HCT116 (cell line): ENCODE results near the gene LMOD1. TPM values are rescaled to one million over a fixed set of nuclear protein-coding genes. Genes with fewer than 3 reads are reported as not detected.

Experiments
- ATAC-seq: fragments of 200-7000 bp; cut with Tn5 transposase; 2 replicates; pipeline ENCODE4 v1.9.1; 2020; ENCODE audit warnings: mild to moderate bottlenecking, moderate library complexity
- BruUV-seq: library from RNA; stranded (reverse); fragments of 400-500 nt; replicated peaks from 2 replicates; lab custom pipeline; 2021; lab: Mats Ljungman, UMichigan
- CTCF ChIA-PET: fragments of 300-600 bp; sonication (Branson Sonifier 250); formaldehyde crosslinking; loops from one replicate; lab custom pipeline; 2021; ENCODE audit warnings: antibody characterized with exemption; lab: Charles Lee
- POLR2A ChIA-PET: fragments of 300-600, 350-600 bp; sonication (Branson Sonifier 250); formaldehyde crosslinking; loops from one replicate; lab custom pipeline; 2021; ENCODE audit warnings: antibody characterized with exemption; lab: Charles Lee
- RAD21 ChIA-PET, 2 experiments: fragments of 300-600 bp; sonication (Branson Sonifier 250); formaldehyde crosslinking; loops; one replicate each; lab custom pipeline; 2023; ENCODE audit warnings: low total read pairs in 2 of 2; ENCODE audit not compliant: uncharacterized antibody in 2 of 2, unreplicated experiment in 2 of 2, low non-redundant PET in 1 of 2; lab: Charles Lee
- DNase-seq: peaks from one replicate; pipeline ENCODE4 v3.0.0-alpha.2; 2010; ENCODE audit warnings: low read depth, low spot score
- H2AFZ ChIP-seq: fragments of 200-600 bp; shearing (Covaris generic), sonication (generic); 2 replicates; pipeline ENCODE4 v1.6.1; 2017; ENCODE audit warnings: low read depth, mixed run types, mixed read lengths, antibody characterized with exemption, low read length; ENCODE audit not compliant: poor library complexity, severe bottlenecking
- H3K27ac ChIP-seq: 2 replicates; pipeline ENCODE4 v1.5.1; 2012; ENCODE audit warnings: low read depth, low read length
- H3K27me3 ChIP-seq: fragments of 200-600 bp; sonication (generic); 2 replicates; pipeline ENCODE4 v1.6.1; 2016; ENCODE audit warnings: mixed run types, low read length, mixed read lengths; ENCODE audit not compliant: insufficient read depth
- H3K36me3 ChIP-seq, 2 experiments: fragments of 200-500 bp in 1 of 2; fragments of 200-600 bp in 1 of 2; sonication (Bioruptor generic) in 1 of 2; sonication (generic) in 1 of 2; 2 replicates each; pipeline versions ENCODE4 v1.5.1 to v1.6.1; 2014 to 2016; ENCODE audit warnings: low read length in 2 of 2, inconsistent platforms in 1 of 2, mixed read lengths in 1 of 2, mixed run types in 1 of 2; ENCODE audit not compliant: insufficient read depth in 2 of 2, control insufficient read depth in 1 of 2
- H3K4me1 ChIP-seq, 2 experiments: fragments of 200-600 bp in 1 of 2; sonication (generic) in 1 of 2; 2 replicates each; pipeline versions ENCODE4 v1.5.1 to v1.6.1; 2012 to 2017; ENCODE audit warnings: low read length in 2 of 2, inconsistent platforms in 1 of 2, mild to moderate bottlenecking in 1 of 2, mixed read lengths in 1 of 2, mixed run types in 1 of 2, moderate library complexity in 1 of 2; ENCODE audit not compliant: insufficient read depth in 2 of 2, control insufficient read depth in 1 of 2
- H3K4me2 ChIP-seq: fragments of 200-600 bp; sonication (generic); 2 replicates; pipeline ENCODE4 v1.6.1; 2017; ENCODE audit warnings: mixed run types, low read length, mixed read lengths
- H3K4me3 ChIP-seq, 2 experiments: fragments of 200-600 bp in 1 of 2; sonication (generic) in 1 of 2; replicated peaks in 1 of 2; 2 replicates each; pipeline ENCODE4 v1.5.1; 2011 to 2016; ENCODE audit warnings: low read length in 2 of 2, control low read depth in 1 of 2, low read depth in 1 of 2, mild to moderate bottlenecking in 1 of 2, mixed read lengths in 1 of 2, mixed run types in 1 of 2
- H3K79me2 ChIP-seq: fragments of 200-600 bp; sonication (generic); 2 replicates; pipeline ENCODE4 v1.6.1; 2017; ENCODE audit warnings: mild to moderate bottlenecking, mixed run types, low read length, moderate library complexity, mixed read lengths; ENCODE audit not compliant: insufficient read depth
- H3K9ac ChIP-seq: fragments of 200-600 bp; sonication (generic); 2 replicates; pipeline ENCODE4 v1.6.1; 2016; ENCODE audit warnings: low read length, mixed read lengths
- H3K9me2 ChIP-seq: fragments of 200-600 bp; sonication (generic), shearing (Covaris generic); 2 replicates; pipeline ENCODE4 v1.6.1; 2017; ENCODE audit warnings: mixed run types, mild to moderate bottlenecking, moderate library complexity; ENCODE audit not compliant: insufficient read depth
- H3K9me3 ChIP-seq, 2 experiments: fragments of 200-500 bp in 1 of 2; fragments of 200-600 bp in 1 of 2; sonication (Bioruptor generic) in 1 of 2; sonication (generic) in 1 of 2; 2 replicates each; pipeline ENCODE4 v1.6.1; 2014 to 2017; ENCODE audit warnings: low read length in 2 of 2, mixed read lengths in 2 of 2, inconsistent platforms in 1 of 2, low read depth in 1 of 2, mild to moderate bottlenecking in 1 of 2, mixed run types in 1 of 2, moderate library complexity in 1 of 2; ENCODE audit not compliant: control insufficient read depth in 1 of 2, insufficient read depth in 1 of 2
- H4K20me1 ChIP-seq: fragments of 200-600 bp; sonication (generic), shearing (Covaris generic); 2 replicates; pipeline ENCODE4 v1.6.1; 2017; ENCODE audit warnings: mixed run types, mild to moderate bottlenecking, moderate library complexity; ENCODE audit not compliant: insufficient read depth
- ATF3 ChIP-seq: IDR thresholded peaks from 2 replicates; pipeline ENCODE4 v1.6.1; 2012
- CEBPB ChIP-seq: IDR thresholded peaks from 2 replicates; pipeline ENCODE4 v1.6.1; 2012; ENCODE audit warnings: low read depth
- CTCF ChIP-seq, 3 experiments: fragments of 200-600 bp in 1 of 3; sonication (generic) in 1 of 3; IDR thresholded peaks in 2 of 3; conservative IDR thresholded peaks in 1 of 3; 2 replicates each; pipeline ENCODE4 v1.5.1; 2012 to 2017; ENCODE audit warnings: low read depth in 2 of 3, low read length in 2 of 3, antibody characterized with exemption in 1 of 3, borderline replicate concordance in 1 of 3, control low read depth in 1 of 3, mild to moderate bottlenecking in 1 of 3, mixed read lengths in 1 of 3, mixed run types in 1 of 3, moderate library complexity in 1 of 3; ENCODE audit not compliant: insufficient read depth in 1 of 3
- EGR1 ChIP-seq: IDR thresholded peaks from 2 replicates; pipeline ENCODE4 v1.6.1; 2012; ENCODE audit warnings: low read depth
- ELF1 ChIP-seq: IDR thresholded peaks from 2 replicates; pipeline ENCODE4 v1.6.1; 2012; ENCODE audit warnings: low read depth, borderline replicate concordance
- EZH2 ChIP-seq: fragments of 200-600 bp; sonication (generic); IDR thresholded peaks from 2 replicates; pipeline ENCODE4 v1.6.1; 2017; ENCODE audit warnings: antibody characterized with exemption, mixed run types
- FOSL1 ChIP-seq: IDR thresholded peaks from 2 replicates; pipeline ENCODE4 v1.6.1; 2012; ENCODE audit warnings: low read depth
- MAX ChIP-seq: IDR thresholded peaks from 2 replicates; pipeline ENCODE4 v1.6.1; 2012
- POLR2A ChIP-seq: IDR thresholded peaks from 2 replicates; pipeline ENCODE4 v1.7.0; 2011; ENCODE audit warnings: borderline replicate concordance; ENCODE audit not compliant: insufficient read depth, insufficient read length; ENCODE audit errors: extremely low read depth
- POLR2AphosphoS5 ChIP-seq: IDR thresholded peaks from 2 replicates; pipeline ENCODE4 v1.6.1; 2011; ENCODE audit warnings: mild to moderate bottlenecking, low read depth, low read length, moderate library complexity
- RAD21 ChIP-seq: IDR thresholded peaks from 2 replicates; pipeline ENCODE4 v1.6.1; 2012; ENCODE audit warnings: low read depth, mild to moderate bottlenecking
- REST ChIP-seq: IDR thresholded peaks from 2 replicates; pipeline ENCODE4 v1.6.1; 2012; ENCODE audit warnings: low read depth
- SIN3A ChIP-seq: IDR thresholded peaks from 2 replicates; pipeline ENCODE4 v1.6.1; 2012; ENCODE audit warnings: low read depth
- SP1 ChIP-seq: IDR thresholded peaks from 2 replicates; pipeline ENCODE4 v1.6.1; 2012; ENCODE audit warnings: low read depth
- TCF7L2 ChIP-seq: IDR thresholded peaks from 2 replicates; pipeline ENCODE4 v1.7.0; 2011; ENCODE audit warnings: borderline replicate concordance, inconsistent platforms; ENCODE audit not compliant: insufficient read depth, insufficient read length; ENCODE audit errors: extremely low read depth
- YY1 ChIP-seq: IDR thresholded peaks from 2 replicates; pipeline ENCODE4 v1.6.1; 2011; ENCODE audit warnings: low read length, low read depth, moderate library complexity, mild to moderate bottlenecking; ENCODE audit not compliant: insufficient replicate concordance; ENCODE audit errors: extremely low read depth
- ZBTB33 ChIP-seq: IDR thresholded peaks from 2 replicates; pipeline ENCODE4 v1.6.1; 2011; ENCODE audit warnings: mild to moderate bottlenecking, low read length, moderate library complexity; ENCODE audit not compliant: insufficient replicate concordance; ENCODE audit errors: extremely low read depth
- intact Hi-C: fragments of 100-400 bp; cut with micrococcal nuclease; formaldehyde crosslinking; loops from 2 replicates; pipeline ENCODE4 v1.10.0; 2022
- total RNA-seq: library from RNA; stranded (reverse); gene quantifications from one replicate; pipeline ENCODE4 v1.2.1, GENCODE V29; 2021; ENCODE audit not compliant: unreplicated experiment

Gene LMOD1
- total RNA-seq, 1 experiment from 2014 or later: 0.12 TPM

- Histone ChIP-seq H3K9ac (no peak overlapping the region), H4K20me1 (no peaks in the 10 kb centered on the region), H3K79me2 (no peaks in the 10 kb centered on the region), H3K36me3 (no peaks in the 10 kb centered on the region), H3K9me3 (no peaks in the 10 kb centered on the region), H3K4me1 (peaks cover 5 to 14% of the 10 kb centered on the region in 2 experiments; a peak in 3 of 4 replicates), H3K4me2 (no peak overlapping the region), H3K4me3 (no peak overlapping the region), H2AFZ (no peak overlapping the region), H3K9me2 (no peaks in the 10 kb centered on the region), H3K27ac (no peak overlapping the region), H3K27me3 (no peaks in the 10 kb centered on the region)
- ChIA-PET POLR2A (no interaction called here), CTCF (no interaction called here), RAD21 (no interaction called here)
- TF ChIP-seq RAD21 (no peak), MAX (no peak), SP1 (no peak), EGR1 (no peak), ZBTB33 (no peak), CTCF (IDR thresholded peaks at IDR 0.05 in 2 of 3, conservative IDR thresholded peaks at IDR 0.05 in 1 of 3; ENCODE audit: borderline replicate concordance in 1 of 3, insufficient read depth in 1 of 3, low read depth in 2 of 3, low read length in 2 of 3) (no peak), EZH2 (no peak), ELF1 (no peak), YY1 (no peak), REST (no peak), TCF7L2 (no peak), CEBPB (no peak), SIN3A (no peak), FOSL1 (no peak), ATF3 (no peak), POLR2A (no peak), POLR2AphosphoS5 (no peak)
- ATAC-seq: no peak
- DNase-seq: no peak
- intact Hi-C loops: no loop called here
- BruUV-seq: no TSS peak
These were observed 33.5 kb downstream of the LMOD1 start for GRCh38 chr1:201912832-201913231.
